Anterior cingulate cortex (tissue), 58 donors: ENCODE measurements around the gene F5.
"Not testable (repeated sequence)": the region's sequence is repeated elsewhere in the genome, so short reads cannot be mapped to it uniquely, and the experiment has no call there.

Experiments used
- DNase-seq, 58 donors: peaks; one replicate each; lab custom pipeline; 2025; lab: John Stamatoyannopoulos, UW

The F5 gene

GRCh38 chr1:169513208-169513607 is 73.1 kb downstream of the F5 start:
- DNase-seq, result no peak

GRCh38 chr1:169511316-169512005 is 74.8 kb downstream of the F5 start:
- no peak for DNase-seq

- no peak for DNase-seq
These were observed 76.2 kb downstream of the F5 start for GRCh38 chr1:169510060-169510459.

- DNase-seq, result no peak
These were observed 76.9 kb downstream of the F5 start for GRCh38 chr1:169509354-169509753.

GRCh38 chr1:169508432-169509338 is 77.6 kb downstream of the F5 start:
- DNase-seq, result no peak

GRCh38 chr1:169507413-169507812 is 78.9 kb downstream of the F5 start:
- no peak for DNase-seq

GRCh38 chr1:169503601-169504000 is 82.7 kb downstream of the F5 start:
- DNase-seq, result not testable (repeated sequence)

GRCh38 chr1:169499807-169500206 is 86.5 kb downstream of the F5 start:
- no peak for DNase-seq

- DNase-seq, result no peak
These were observed 89.0 kb downstream of the F5 start for GRCh38 chr1:169497317-169497716.

GRCh38 chr1:169495916-169496315 is 90.4 kb downstream of the F5 start:
- DNase-seq, result no peak

GRCh38 chr1:169495046-169495775 is 91.1 kb downstream of the F5 start:
- no peak for DNase-seq

GRCh38 chr1:169494343-169494742 is 91.9 kb downstream of the F5 start:
- no peak for DNase-seq

GRCh38 chr1:169493251-169493650 is 93.0 kb downstream of the F5 start:
- DNase-seq, result no peak

GRCh38 chr1:169491845-169492281 is 94.4 kb downstream of the F5 start:
- DNase-seq, result no peak

- no peak for DNase-seq
These were observed 98.1 kb downstream of the F5 start for GRCh38 chr1:169488157-169488556.

- no peak for DNase-seq
These were observed 98.7 kb downstream of the F5 start for GRCh38 chr1:169487561-169487960.

GRCh38 chr1:169487133-169487532 is 99.1 kb downstream of the F5 start:
- DNase-seq, result no peak

GRCh38 chr1:169486281-169487051 is 99.8 kb downstream of the F5 start:
- peak in 1 of 58 donors; percentile 18 for DNase-seq

GRCh38 chr1:169485431-169486280 is 100.6 kb downstream of the F5 start, which contains the start of gene SLC19A2:
SLC19A2 (minus strand) TSS chr1:169485944; CDS start chr1:169485766, 178 bp downstream.
- DNase-seq, result peak; percentile 90 to 100 (median 99)
